ENCODE measurements around the gene SCN8A.

DNA sequence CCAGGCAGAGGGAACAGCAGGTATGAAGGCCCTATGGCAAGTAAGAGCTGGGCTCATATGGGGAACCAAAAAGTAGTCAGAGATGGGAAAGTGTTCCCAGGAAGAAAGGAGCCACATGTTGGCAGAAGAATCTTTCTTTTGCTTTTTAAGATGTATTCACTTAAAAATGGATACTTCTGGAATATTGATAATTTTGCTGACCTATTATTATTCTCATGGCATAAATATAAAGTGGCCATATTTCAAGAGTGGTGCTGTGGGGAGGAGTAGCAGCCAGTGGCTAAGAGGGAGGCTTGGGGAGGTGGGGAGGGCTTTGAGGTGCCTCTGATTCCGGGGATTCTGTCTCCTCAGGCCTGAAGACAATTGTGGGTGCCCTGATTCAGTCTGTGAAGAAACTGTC, 108.2 kb downstream of the SCN8A start:
- TF ChIP-seq, protein P1, sequence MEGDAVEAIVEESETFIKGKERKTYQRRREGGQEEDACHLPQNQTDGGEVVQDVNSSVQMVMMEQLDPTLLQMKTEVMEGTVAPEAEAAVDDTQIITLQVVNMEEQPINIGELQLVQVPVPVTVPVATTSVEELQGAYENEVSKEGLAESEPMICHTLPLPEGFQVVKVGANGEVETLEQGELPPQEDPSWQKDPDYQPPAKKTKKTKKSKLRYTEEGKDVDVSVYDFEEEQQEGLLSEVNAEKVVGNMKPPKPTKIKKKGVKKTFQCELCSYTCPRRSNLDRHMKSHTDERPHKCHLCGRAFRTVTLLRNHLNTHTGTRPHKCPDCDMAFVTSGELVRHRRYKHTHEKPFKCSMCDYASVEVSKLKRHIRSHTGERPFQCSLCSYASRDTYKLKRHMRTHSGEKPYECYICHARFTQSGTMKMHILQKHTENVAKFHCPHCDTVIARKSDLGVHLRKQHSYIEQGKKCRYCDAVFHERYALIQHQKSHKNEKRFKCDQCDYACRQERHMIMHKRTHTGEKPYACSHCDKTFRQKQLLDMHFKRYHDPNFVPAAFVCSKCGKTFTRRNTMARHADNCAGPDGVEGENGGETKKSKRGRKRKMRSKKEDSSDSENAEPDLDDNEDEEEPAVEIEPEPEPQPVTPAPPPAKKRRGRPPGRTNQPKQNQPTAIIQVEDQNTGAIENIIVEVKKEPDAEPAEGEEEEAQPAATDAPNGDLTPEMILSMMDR (conservative IDR thresholded peaks at IDR 0.05; ENCODE audit: low read depth in 2 of 2): no peak
- TF ChIP-seq NANOG (IDR thresholded peaks at IDR 0.05; ENCODE audit: borderline replicate concordance): no peak
- TF ChIP-seq EZH2phosphoT487 (IDR thresholded peaks at IDR 0.05; ENCODE audit: unreplicated experiment): no peak
- no peak for TF ChIP-seq STAT1 (IDR thresholded peaks at IDR 0.05; ENCODE audit: unreplicated experiment)
- no peak for TF ChIP-seq EZH2 (IDR thresholded peaks at IDR 0.05; ENCODE audit: low read depth, unreplicated experiment)
- TF ChIP-seq POLR2AphosphoS5 (IDR thresholded peaks at IDR 0.05; ENCODE audit: low read depth): no peak
- TF ChIP-seq, protein P2, sequence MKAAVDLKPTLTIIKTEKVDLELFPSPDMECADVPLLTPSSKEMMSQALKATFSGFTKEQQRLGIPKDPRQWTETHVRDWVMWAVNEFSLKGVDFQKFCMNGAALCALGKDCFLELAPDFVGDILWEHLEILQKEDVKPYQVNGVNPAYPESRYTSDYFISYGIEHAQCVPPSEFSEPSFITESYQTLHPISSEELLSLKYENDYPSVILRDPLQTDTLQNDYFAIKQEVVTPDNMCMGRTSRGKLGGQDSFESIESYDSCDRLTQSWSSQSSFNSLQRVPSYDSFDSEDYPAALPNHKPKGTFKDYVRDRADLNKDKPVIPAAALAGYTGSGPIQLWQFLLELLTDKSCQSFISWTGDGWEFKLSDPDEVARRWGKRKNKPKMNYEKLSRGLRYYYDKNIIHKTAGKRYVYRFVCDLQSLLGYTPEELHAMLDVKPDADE (IDR thresholded peaks at IDR 0.05): no peak
- TF ChIP-seq ZNF114 (CRISPR knock-in tag; IDR thresholded peaks at IDR 0.05): no peak

All from GM23338 (cell line).